Neural cell (in vitro differentiated cells): ENCODE data around the gene LRRFIP2. TPM values are rescaled to one million over a fixed set of nuclear protein-coding genes. Genes with fewer than 3 reads are reported as not detected.

Experiments used
- H2AFZ ChIP-seq: fragments of 200-600, 300-800 bp; sonication (generic), shearing (Covaris generic); 2 replicates; pipeline ENCODE4 v1.6.0; 2014; ENCODE audit warnings: low read depth, mild to moderate bottlenecking, antibody characterized with exemption, low read length, moderate library complexity
- H3F3A ChIP-seq: fragments of 200-600 bp; shearing (Covaris generic); 2 replicates; pipeline ENCODE4 v1.6.1; 2016; ENCODE audit warnings: mild to moderate bottlenecking, moderate library complexity, mixed read lengths, antibody characterized with exemption, low read length; ENCODE audit not compliant: insufficient read depth, poor library complexity, severe bottlenecking
- H3K27ac ChIP-seq: fragments of 200-600, 300-800 bp; sonication (generic), shearing (Covaris generic); 2 replicates; pipeline ENCODE4 v1.5.1; 2014; ENCODE audit warnings: mild to moderate bottlenecking, low read length, moderate library complexity
- H3K27me3 ChIP-seq: fragments of 300-800, 200-600 bp; sonication (generic), shearing (Covaris generic); 2 replicates; pipeline ENCODE4 v1.6.0; 2014; ENCODE audit warnings: mild to moderate bottlenecking, low read depth, low read length, moderate library complexity; ENCODE audit not compliant: insufficient read depth
- H3K36me3 ChIP-seq: fragments of 300-800, 200-600 bp; sonication (generic), shearing (Covaris generic); 2 replicates; pipeline ENCODE4 v1.5.1; 2014; ENCODE audit warnings: mild to moderate bottlenecking, antibody characterized with exemption, low read length, moderate library complexity; ENCODE audit not compliant: insufficient read depth
- H3K4me2 ChIP-seq: fragments of 300-800, 200-600 bp; sonication (generic), shearing (Covaris generic); 2 replicates; pipeline ENCODE4 v1.6.0; 2014; ENCODE audit warnings: mild to moderate bottlenecking, low read length
- H3K4me3 ChIP-seq: fragments of 300-800, 200-600 bp; sonication (generic), shearing (Covaris generic); 2 replicates; pipeline ENCODE4 v1.5.1; 2014; ENCODE audit warnings: mild to moderate bottlenecking, low read length, moderate library complexity
- H3K79me2 ChIP-seq: fragments of 200-600 bp; shearing (Covaris generic); replicated peaks from 2 replicates; pipeline ENCODE4 v1.6.0; 2014; ENCODE audit warnings: mild to moderate bottlenecking, low read length, moderate library complexity; ENCODE audit not compliant: insufficient read depth
- H3K9ac ChIP-seq: fragments of 300-800, 200-600 bp; sonication (generic), shearing (Covaris generic); 2 replicates; pipeline ENCODE4 v1.6.1; 2016; ENCODE audit warnings: mild to moderate bottlenecking, low read length, mixed read lengths
- H3K9me2 ChIP-seq: fragments of 200-600 bp; shearing (Covaris generic); 2 replicates; pipeline ENCODE4 v1.6.1; 2016; ENCODE audit warnings: mild to moderate bottlenecking, low read length, mixed read lengths; ENCODE audit not compliant: insufficient read depth
- H3K9me3 ChIP-seq: fragments of 200-600, 300-800 bp; sonication (generic), shearing (Covaris generic); 2 replicates; pipeline ENCODE4 v1.6.1; 2016; ENCODE audit warnings: mild to moderate bottlenecking, mixed run types, low read length, moderate library complexity, mixed read lengths
- H4K20me1 ChIP-seq: fragments of 200-600 bp; shearing (Covaris generic); 2 replicates; pipeline ENCODE4 v1.6.1; 2016; ENCODE audit warnings: mild to moderate bottlenecking, mixed run types; ENCODE audit not compliant: insufficient read depth
- CTCF ChIP-seq: fragments of 450-650 bp; IDR thresholded peaks from 2 replicates; pipeline ENCODE4 v1.5.1; 2014; ENCODE audit warnings: antibody characterized with exemption, mild to moderate bottlenecking, moderate library complexity; ENCODE audit not compliant: poor library complexity, severe bottlenecking
- EP300 ChIP-seq: fragments of 450-650 bp; conservative IDR thresholded peaks from 2 replicates; pipeline ENCODE4 v1.6.1; 2014; ENCODE audit warnings: antibody characterized with exemption, mild to moderate bottlenecking, moderate library complexity; ENCODE audit not compliant: poor library complexity, severe bottlenecking
- EZH2 ChIP-seq: fragments of 200-600, 300-800 bp; shearing (Covaris generic), sonication (generic); IDR thresholded peaks from 2 replicates; pipeline ENCODE4 v1.6.1; 2014; ENCODE audit warnings: antibody characterized with exemption, low read length, borderline replicate concordance, mild to moderate bottlenecking; ENCODE audit not compliant: insufficient read depth, poor library complexity, severe bottlenecking
- MXI1 ChIP-seq: fragments of 450-650 bp; conservative IDR thresholded peaks from 2 replicates; pipeline ENCODE4 v1.6.1; 2014; ENCODE audit warnings: antibody characterized with exemption, mild to moderate bottlenecking; ENCODE audit not compliant: poor library complexity, severe bottlenecking
- POLR2AphosphoS5 ChIP-seq: IDR thresholded peaks from 2 replicates; pipeline ENCODE4 v1.6.1; 2012
- RAD21 ChIP-seq: fragments of 450-650 bp; conservative IDR thresholded peaks from 2 replicates; pipeline ENCODE4 v1.6.1; 2014; ENCODE audit warnings: antibody characterized with exemption, mild to moderate bottlenecking, moderate library complexity
- REST ChIP-seq: IDR thresholded peaks from 2 replicates; pipeline ENCODE4 v1.6.1; 2012; ENCODE audit warnings: borderline replicate concordance
- SMC3 ChIP-seq: fragments of 450-650 bp; conservative IDR thresholded peaks from 2 replicates; pipeline ENCODE4 v1.6.1; 2014; ENCODE audit warnings: antibody characterized with exemption, mild to moderate bottlenecking, moderate library complexity; ENCODE audit not compliant: poor library complexity
- TAF1 ChIP-seq: IDR thresholded peaks from 2 replicates; pipeline ENCODE4 v1.6.1; 2012; ENCODE audit warnings: low read depth
- polyA plus RNA-seq: library from polyadenylated mRNA; depleted of rRNA; stranded (reverse); fragments of >200 nt; gene quantifications from 2 replicates; pipeline ENCODE4 v1.2.3, GENCODE V29; 2014

The LRRFIP2 gene
- polyA plus RNA-seq, 1 donor from 2014 or later: 143 TPM

- no peaks in the 10 kb centered on the region for H3K9me3 ChIP-seq
- H3K27ac ChIP-seq: no peak overlapping the region
- H3K4me2 ChIP-seq: no peak overlapping the region
- peaks cover 3% of the 10 kb centered on the region for H3K36me3 ChIP-seq
- H3K4me3 ChIP-seq: no peak overlapping the region
- H3K27me3 ChIP-seq: no peaks in the 10 kb centered on the region
- TF ChIP-seq SMC3 (no peak), POLR2AphosphoS5 (no peak)
- no peaks in the 10 kb centered on the region for H3K9me2 ChIP-seq
- H3F3A ChIP-seq: no peaks in the 10 kb centered on the region
- H4K20me1 ChIP-seq: no peaks in the 10 kb centered on the region
- H3K79me2 ChIP-seq: no peaks in the 10 kb centered on the region
- H3K9ac ChIP-seq: no peak overlapping the region
- H2AFZ ChIP-seq: no peak overlapping the region
These were observed 58.9 kb downstream of the LRRFIP2 start for GRCh38 chr3:37115446-37115845.

GRCh38 chr3:37114251-37115145, 59.9 kb downstream of the LRRFIP2 start:
- Histone ChIP-seq H3K9me2 (no peaks in the 10 kb centered on the region), H3K27me3 (no peaks in the 10 kb centered on the region), H3F3A (no peaks in the 10 kb centered on the region), H3K4me3 (no peak overlapping the region), H3K27ac (no peak overlapping the region), H3K79me2 (no peaks in the 10 kb centered on the region), H3K9me3 (no peaks in the 10 kb centered on the region), H4K20me1 (no peaks in the 10 kb centered on the region), H3K36me3 (peaks cover 3% of the 10 kb centered on the region), H3K4me2 (no peak overlapping the region), H2AFZ (no peak overlapping the region), H3K9ac (no peak overlapping the region)
- TF ChIP-seq REST (no peak), EP300 (no peak), SMC3 (no peak), EZH2 (no peak), MXI1 (no peak), RAD21 (no peak), POLR2AphosphoS5 (no peak), CTCF (no peak), TAF1 (no peak)
